ENCODE data around the gene LMBR1. TPM values are rescaled to one million over a fixed set of nuclear protein-coding genes. Genes with fewer than 3 reads are reported as not detected.
"Not testable (repeated sequence)": the region's sequence is repeated elsewhere in the genome, so short reads cannot be mapped to it uniquely, and the experiment has no call there.

Gene LMBR1
- total and polyA plus RNA-seq, 2 donors (not counting 3 experiments of a cell fraction or from before 2014, with no cell fraction given): 14.0 to 72.9 TPM

GRCh38 chr7:156638443-156639077 is 254.4 kb downstream of the LMBR1 start:
- Histone ChIP-seq H2AFZ (ENCODE audit: low read depth, low read length) (no peak overlapping the region), H3K4me1 (ENCODE audit: control insufficient read depth, extremely low read depth, insufficient read depth, low read length) (peaks cover 4% of the 10 kb centered on the region), H3K27me3 (ENCODE audit: control insufficient read depth in 2 of 2, insufficient read depth in 2 of 2, low read length in 2 of 2) (peaks cover 0 to 3% of the 10 kb centered on the region in 2 experiments), H3K9me3 (replicated peaks; ENCODE audit: control insufficient read depth, insufficient read depth, low read length) (no peaks in the 10 kb centered on the region), H3K4me3 (replicated peaks in 1 of 3; ENCODE audit: insufficient read depth in 1 of 3, low read depth in 1 of 3, low read length in 3 of 3) (no peak overlapping the region), H3K4me2 (ENCODE audit: insufficient read depth, low read length) (no peak overlapping the region), H3K9me1 (replicated peaks; ENCODE audit: control insufficient read depth, extremely low read depth, insufficient read depth, low read length) (no peaks in the 10 kb centered on the region), H3K36me3 (ENCODE audit: control insufficient read depth in 2 of 2, extremely low read depth in 1 of 2, insufficient read depth in 2 of 2, low read length in 2 of 2) (no peaks in the 10 kb centered on the region), H3K9ac (replicated peaks; ENCODE audit: extremely low read depth, insufficient read depth, low read length) (no peak overlapping the region), H3K79me2 (ENCODE audit: control insufficient read depth, insufficient read depth, low read length) (no peaks in the 10 kb centered on the region), H3K27ac (ENCODE audit: insufficient read depth, low read depth, low read length) (no peak overlapping the region), H4K20me1 (replicated peaks; ENCODE audit: control insufficient read depth, extremely low read depth, insufficient read depth, low read length) (no peaks in the 10 kb centered on the region)
- ChIA-PET CTCF (no interaction called here), POLR2A (no interaction called here)
- TF ChIP-seq FOS (IDR thresholded peaks at IDR 0.05; ENCODE audit: borderline replicate concordance, insufficient read depth, low read length) (no peak), JUN (IDR thresholded peaks at IDR 0.05; ENCODE audit: borderline replicate concordance, insufficient read depth, insufficient read length, low read depth) (no peak), MAX (IDR thresholded peaks at IDR 0.05; ENCODE audit: insufficient read depth, insufficient read length) (no peak), EZH2 (IDR thresholded peaks at IDR 0.05; ENCODE audit: borderline replicate concordance, low read depth, low read length, severe bottlenecking) (no peak), GATA2 (IDR thresholded peaks at IDR 0.05; ENCODE audit: insufficient read depth, insufficient read length, low read depth, low read length) (no peak), POLR2A (IDR thresholded peaks at IDR 0.05; ENCODE audit: low read depth, low read length) (no peak), MYC (IDR thresholded peaks at IDR 0.05; ENCODE audit: low read depth, low read length) (no peak), POLR2AphosphoS5 (IDR thresholded peaks at IDR 0.05; ENCODE audit: insufficient read depth, low read depth, low read length) (no peak)
- TF ChIP-seq, protein P1, sequence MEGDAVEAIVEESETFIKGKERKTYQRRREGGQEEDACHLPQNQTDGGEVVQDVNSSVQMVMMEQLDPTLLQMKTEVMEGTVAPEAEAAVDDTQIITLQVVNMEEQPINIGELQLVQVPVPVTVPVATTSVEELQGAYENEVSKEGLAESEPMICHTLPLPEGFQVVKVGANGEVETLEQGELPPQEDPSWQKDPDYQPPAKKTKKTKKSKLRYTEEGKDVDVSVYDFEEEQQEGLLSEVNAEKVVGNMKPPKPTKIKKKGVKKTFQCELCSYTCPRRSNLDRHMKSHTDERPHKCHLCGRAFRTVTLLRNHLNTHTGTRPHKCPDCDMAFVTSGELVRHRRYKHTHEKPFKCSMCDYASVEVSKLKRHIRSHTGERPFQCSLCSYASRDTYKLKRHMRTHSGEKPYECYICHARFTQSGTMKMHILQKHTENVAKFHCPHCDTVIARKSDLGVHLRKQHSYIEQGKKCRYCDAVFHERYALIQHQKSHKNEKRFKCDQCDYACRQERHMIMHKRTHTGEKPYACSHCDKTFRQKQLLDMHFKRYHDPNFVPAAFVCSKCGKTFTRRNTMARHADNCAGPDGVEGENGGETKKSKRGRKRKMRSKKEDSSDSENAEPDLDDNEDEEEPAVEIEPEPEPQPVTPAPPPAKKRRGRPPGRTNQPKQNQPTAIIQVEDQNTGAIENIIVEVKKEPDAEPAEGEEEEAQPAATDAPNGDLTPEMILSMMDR (IDR thresholded peaks at IDR 0.05; ENCODE audit: extremely low read depth in 1 of 2, insufficient read depth in 1 of 2, low read depth in 1 of 2, low read length in 2 of 2): no peak
- dilution Hi-C loops (cut with MboI; ENCODE audit: extremely low pct_ligation_motif_present, low sequenced_read_pairs) (no loop called here), intact Hi-C loops (cut with micrococcal nuclease) (no loop called here)
- DNase-seq (ENCODE audit: low read depth, low spot score) (no peak), FAIRE-seq (no peak)
- no TSS peak for BruUV-seq (replicated peaks)

- FAIRE-seq; CTCF ChIA-PET; DNase-seq (ENCODE audit: low read depth, low spot score): not testable (repeated sequence)
Observed at GRCh38 chr7:156637093-156637492, 255.9 kb downstream of the LMBR1 start.

More at GRCh38 chr7:156637093-156637492, 255.9 kb downstream of the LMBR1 start:
- H3K36me3 ChIP-seq (ENCODE audit: control insufficient read depth in 2 of 2, extremely low read depth in 1 of 2, insufficient read depth in 2 of 2, low read length in 2 of 2); H3K27ac ChIP-seq (ENCODE audit: insufficient read depth, low read depth, low read length); intact Hi-C loops (cut with micrococcal nuclease); H3K4me2 ChIP-seq (ENCODE audit: insufficient read depth, low read length); POLR2A ChIA-PET; dilution Hi-C loops (cut with MboI; ENCODE audit: extremely low pct_ligation_motif_present, low sequenced_read_pairs); H3K9ac ChIP-seq (replicated peaks; ENCODE audit: extremely low read depth, insufficient read depth, low read length); H3K4me1 ChIP-seq (ENCODE audit: control insufficient read depth, extremely low read depth, insufficient read depth, low read length); BruUV-seq (replicated peaks); H4K20me1 ChIP-seq (replicated peaks; ENCODE audit: control insufficient read depth, extremely low read depth, insufficient read depth, low read length); H3K4me3 ChIP-seq (replicated peaks in 1 of 3; ENCODE audit: insufficient read depth in 1 of 3, low read depth in 1 of 3, low read length in 3 of 3); H3K79me2 ChIP-seq (ENCODE audit: control insufficient read depth, insufficient read depth, low read length); H3K27me3 ChIP-seq (ENCODE audit: control insufficient read depth in 2 of 2, insufficient read depth in 2 of 2, low read length in 2 of 2); H2AFZ ChIP-seq (ENCODE audit: low read depth, low read length); H3K9me3 ChIP-seq (replicated peaks; ENCODE audit: control insufficient read depth, insufficient read depth, low read length); H3K9me1 ChIP-seq (replicated peaks; ENCODE audit: control insufficient read depth, extremely low read depth, insufficient read depth, low read length): not testable (repeated sequence)

Data from endothelial cell of umbilical vein (primary cell).